Keratinocyte (primary cell): Measurements from ENCODE around the gene TNPO3. TPM values are rescaled to one million over a fixed set of nuclear protein-coding genes. Genes with fewer than 3 reads are reported as not detected.

ENCODE experiments used
- DNase-seq: peaks from one replicate; pipeline ENCODE4 v3.0.0-alpha.2; 2011; ENCODE audit warnings: low read depth, missing footprints, low spot score
- FAIRE-seq: peaks from 2 replicates; lab custom pipeline; 2011; peaks lifted over from hg19 to GRCh38; lab: Jason Lieb, UNC
- H2AFZ ChIP-seq: 2 replicates; pipeline ENCODE4 v1.6.0; 2012; ENCODE audit warnings: low read length, control low read depth, inconsistent platforms; ENCODE audit not compliant: control insufficient read depth
- H3K27ac ChIP-seq: 2 replicates; pipeline ENCODE4 v1.5.1; 2011; ENCODE audit warnings: low read length; ENCODE audit not compliant: control insufficient read depth, insufficient read depth
- H3K27me3 ChIP-seq: 3 replicates; pipeline ENCODE4 v1.6.0; 2011; ENCODE audit warnings: low read length; ENCODE audit not compliant: control insufficient read depth, insufficient read depth; ENCODE audit errors: extremely low read depth
- H3K36me3 ChIP-seq, 2 experiments: 2 replicates in 1 of 2; 3 replicates in 1 of 2; pipeline ENCODE4 v1.5.1; 2011; ENCODE audit warnings: low read length in 2 of 2, mild to moderate bottlenecking in 1 of 2; ENCODE audit not compliant: control insufficient read depth in 2 of 2, insufficient read depth in 2 of 2; ENCODE audit errors: extremely low read depth in 1 of 2
- H3K4me1 ChIP-seq: 3 replicates; pipeline ENCODE4 v1.5.1; 2011; ENCODE audit warnings: low read length; ENCODE audit not compliant: control insufficient read depth, insufficient read depth; ENCODE audit errors: extremely low read depth
- H3K4me2 ChIP-seq: 3 replicates; pipeline ENCODE4 v1.6.0; 2011; ENCODE audit warnings: low read depth, low read length; ENCODE audit not compliant: control insufficient read depth, insufficient read depth; ENCODE audit errors: extremely low read depth
- H3K4me3 ChIP-seq, 3 experiments: fragments of 200-600 bp in 1 of 3; sonication (generic) in 1 of 3; 2 replicates in 2 of 3; 3 replicates in 1 of 3; pipeline ENCODE4 v1.5.1; 2011 to 2016; ENCODE audit warnings: low read length in 3 of 3, mild to moderate bottlenecking in 3 of 3, control low read depth in 2 of 3, inconsistent platforms in 1 of 3, low read depth in 1 of 3, mixed read lengths in 1 of 3, mixed run types in 1 of 3, moderate library complexity in 1 of 3; ENCODE audit not compliant: control insufficient read depth in 2 of 3, insufficient read depth in 2 of 3; ENCODE audit errors: extremely low read depth in 1 of 3
- H3K79me2 ChIP-seq: 2 replicates; pipeline ENCODE4 v1.6.0; 2012; ENCODE audit warnings: low read length; ENCODE audit not compliant: control insufficient read depth, insufficient read depth
- H3K9ac ChIP-seq: 3 replicates; pipeline ENCODE4 v1.6.0; 2011; ENCODE audit warnings: low read length; ENCODE audit not compliant: control insufficient read depth, insufficient read depth; ENCODE audit errors: extremely low read depth
- H3K9me1 ChIP-seq: 3 replicates; pipeline ENCODE4 v1.6.0; 2011; ENCODE audit warnings: low read length; ENCODE audit not compliant: control insufficient read depth, insufficient read depth; ENCODE audit errors: extremely low read depth
- H3K9me3 ChIP-seq: 2 replicates; pipeline ENCODE4 v1.5.1; 2012; ENCODE audit warnings: low read depth, low read length; ENCODE audit not compliant: control insufficient read depth
- H4K20me1 ChIP-seq: 3 replicates; pipeline ENCODE4 v1.6.0; 2011; ENCODE audit warnings: low read length; ENCODE audit not compliant: control insufficient read depth, insufficient read depth; ENCODE audit errors: extremely low read depth
- EZH2 ChIP-seq: IDR thresholded peaks from one replicate; pipeline ENCODE4 v1.6.1; 2012; ENCODE audit warnings: inconsistent platforms, mild to moderate bottlenecking, low read length, moderate library complexity
- dilution Hi-C: fragments of 300-500 bp; cut with MboI; formaldehyde crosslinking; loops from one replicate; pipeline ENCODE4 v1.7.0; 2020; ENCODE audit warnings: low sequenced_read_pairs; ENCODE audit not compliant: extremely low pct_ligation_motif_present
- polyA plus RNA-seq, 5 experiments: library from polyadenylated mRNA; depleted of rRNA in 3 of 5; stranded (reverse) in 3 of 5; stranded (forward) in 1 of 5; unstranded in 1 of 5; fragments of >200 nt; gene quantifications; 1 replicate in 1 of 5; 2 replicates in 3 of 5; 3 replicates in 1 of 5; pipeline versions ENCODE4 v1.2.1 to v1.2.3, GENCODE V29; 2011 to 2012; ENCODE audit warnings: missing spikeins in 2 of 5, low read depth in 1 of 5, low replicate concordance in 1 of 5
- TF ChIP-seq, protein P1 (sequence below), 3 experiments: IDR thresholded peaks in 1 of 3; conservative IDR thresholded peaks in 1 of 3; optimal IDR thresholded peaks in 1 of 3; 2 replicates in 2 of 3; 3 replicates in 1 of 3; pipeline versions ENCODE3 to v1.5.1; 2011; ENCODE audit warnings: low read length in 3 of 3, mild to moderate bottlenecking in 3 of 3, moderate library complexity in 2 of 3, control low read depth in 1 of 3, inconsistent platforms in 1 of 3; ENCODE audit not compliant: insufficient read depth in 2 of 3; ENCODE audit errors: extremely low read depth in 1 of 3

Gene TNPO3
- polyA plus RNA-seq, 1 donor (not counting 4 experiments of a cell fraction or from before 2014, with no cell fraction given), result 35.1 TPM

- H3K27ac ChIP-seq, result no peak overlapping the region
- no peaks in the 10 kb centered on the region for H3K4me1 ChIP-seq
- H3K36me3 ChIP-seq, result peaks cover 9 to 16% of the 10 kb centered on the region in 2 experiments
- no peaks in the 10 kb centered on the region for H4K20me1 ChIP-seq
- FAIRE-seq (no peak), DNase-seq (no peak)
- H3K9me3 ChIP-seq, result no peaks in the 10 kb centered on the region
- H3K4me3 ChIP-seq, result no peak overlapping the region
- no peak overlapping the region for H2AFZ ChIP-seq
- no peaks in the 10 kb centered on the region for H3K27me3 ChIP-seq
- dilution Hi-C loops, result no loop called here
- H3K4me2 ChIP-seq, result no peak overlapping the region
- H3K79me2 ChIP-seq, result peaks cover 17% of the 10 kb centered on the region
- no peak overlapping the region for H3K9ac ChIP-seq
- no peaks in the 10 kb centered on the region for H3K9me1 ChIP-seq
- TF ChIP-seq, protein P1, sequence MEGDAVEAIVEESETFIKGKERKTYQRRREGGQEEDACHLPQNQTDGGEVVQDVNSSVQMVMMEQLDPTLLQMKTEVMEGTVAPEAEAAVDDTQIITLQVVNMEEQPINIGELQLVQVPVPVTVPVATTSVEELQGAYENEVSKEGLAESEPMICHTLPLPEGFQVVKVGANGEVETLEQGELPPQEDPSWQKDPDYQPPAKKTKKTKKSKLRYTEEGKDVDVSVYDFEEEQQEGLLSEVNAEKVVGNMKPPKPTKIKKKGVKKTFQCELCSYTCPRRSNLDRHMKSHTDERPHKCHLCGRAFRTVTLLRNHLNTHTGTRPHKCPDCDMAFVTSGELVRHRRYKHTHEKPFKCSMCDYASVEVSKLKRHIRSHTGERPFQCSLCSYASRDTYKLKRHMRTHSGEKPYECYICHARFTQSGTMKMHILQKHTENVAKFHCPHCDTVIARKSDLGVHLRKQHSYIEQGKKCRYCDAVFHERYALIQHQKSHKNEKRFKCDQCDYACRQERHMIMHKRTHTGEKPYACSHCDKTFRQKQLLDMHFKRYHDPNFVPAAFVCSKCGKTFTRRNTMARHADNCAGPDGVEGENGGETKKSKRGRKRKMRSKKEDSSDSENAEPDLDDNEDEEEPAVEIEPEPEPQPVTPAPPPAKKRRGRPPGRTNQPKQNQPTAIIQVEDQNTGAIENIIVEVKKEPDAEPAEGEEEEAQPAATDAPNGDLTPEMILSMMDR (optimal IDR thresholded peaks at IDR 0.05 in 1 of 3, IDR thresholded peaks at IDR 0.05 in 1 of 3, conservative IDR thresholded peaks at IDR 0.05 in 1 of 3; ENCODE audit: extremely low read depth in 1 of 3, insufficient read depth in 2 of 3, low read length in 3 of 3), result no peak
- TF ChIP-seq EZH2, result no peak
Observed at GRCh38 chr7:129010075-129010474, 44.8 kb downstream of the TNPO3 start.

- Histone ChIP-seq H3K79me2 (peaks cover 17% of the 10 kb centered on the region), H3K4me1 (no peaks in the 10 kb centered on the region), H3K9ac (no peak overlapping the region), H3K36me3 (peaks cover 9% of the 10 kb centered on the region in 2 experiments), H4K20me1 (no peaks in the 10 kb centered on the region), H3K9me1 (no peaks in the 10 kb centered on the region), H3K4me3 (no peak overlapping the region), H3K9me3 (no peaks in the 10 kb centered on the region), H3K4me2 (no peak overlapping the region), H2AFZ (no peak overlapping the region), H3K27me3 (no peaks in the 10 kb centered on the region), H3K27ac (no peak overlapping the region)
- dilution Hi-C loops, result no loop called here
- FAIRE-seq (no peak), DNase-seq (no peak)
- TF ChIP-seq, protein P1 (optimal IDR thresholded peaks at IDR 0.05 in 1 of 3, IDR thresholded peaks at IDR 0.05 in 1 of 3, conservative IDR thresholded peaks at IDR 0.05 in 1 of 3; ENCODE audit: extremely low read depth in 1 of 3, insufficient read depth in 2 of 3, low read length in 3 of 3), result no peak
- TF ChIP-seq EZH2, result no peak
Observed at GRCh38 chr7:129009437-129009836, 45.5 kb downstream of the TNPO3 start.
